GM21360 (cell line): ENCODE results near the gene ENPP3.
"Not testable (repeated sequence)": the region's sequence is repeated elsewhere in the genome, so short reads cannot be mapped to it uniquely, and the experiment has no call there.

ENCODE experiments used
- ATAC-seq: cut with Tn5 transposase; IDR thresholded peaks from one replicate; pipeline ENCODE4 v1.9.1; 2021; ENCODE audit warnings: mild to moderate bottlenecking, moderate library complexity; ENCODE audit not compliant: unreplicated experiment

The ENPP3 gene

GRCh38 chr6:131733376-131734016 lies 96.4 kb downstream of the ENPP3 start:
- ATAC-seq, result no peak

- ATAC-seq, result no peak
Measured at GRCh38 chr6:131736003-131736596, 99.0 kb downstream of the ENPP3 start.

- ATAC-seq, result no peak
Measured at GRCh38 chr6:131736811-131737210, 99.7 kb downstream of the ENPP3 start.

- ATAC-seq, result no peak
Measured at GRCh38 chr6:131739136-131739535, 102.0 kb downstream of the ENPP3 start.

GRCh38 chr6:131740161-131740560 lies 103.1 kb downstream of the ENPP3 start:
- ATAC-seq, result no peak

- no peak for ATAC-seq
Measured at GRCh38 chr6:131741688-131742393, 104.7 kb downstream of the ENPP3 start.

- ATAC-seq, result no peak
Measured at GRCh38 chr6:131744432-131745287, 107.6 kb downstream of the ENPP3 start.

- ATAC-seq, result no peak
Measured at GRCh38 chr6:131745476-131745875, 108.4 kb downstream of the ENPP3 start.

- ATAC-seq, result no peak
Measured at GRCh38 chr6:131747821-131748353, 110.8 kb downstream of the ENPP3 start.

GRCh38 chr6:131749023-131749422 lies 111.9 kb downstream of the ENPP3 start:
- no peak for ATAC-seq

- not testable (repeated sequence) for ATAC-seq
Measured at GRCh38 chr6:131751012-131751715, 114.1 kb downstream of the ENPP3 start.

- ATAC-seq, result no peak
Measured at GRCh38 chr6:131754088-131754487, 117.0 kb downstream of the ENPP3 start.

GRCh38 chr6:131754715-131755567 lies 117.8 kb downstream of the ENPP3 start:
- no peak for ATAC-seq

- no peak for ATAC-seq
Measured at GRCh38 chr6:131755597-131755996, 118.5 kb downstream of the ENPP3 start.

GRCh38 chr6:131756039-131756438 lies 118.9 kb downstream of the ENPP3 start:
- ATAC-seq, result no peak

GRCh38 chr6:131758920-131759319 lies 121.8 kb downstream of the ENPP3 start:
- ATAC-seq, result no peak

- no peak for ATAC-seq
Measured at GRCh38 chr6:131761060-131761761, 124.1 kb downstream of the ENPP3 start.

GRCh38 chr6:131761762-131762067 lies 124.6 kb downstream of the ENPP3 start:
- ATAC-seq, result no peak

- ATAC-seq, result no peak
Measured at GRCh38 chr6:131762984-131763383, 125.9 kb downstream of the ENPP3 start.
